GM12878 (cell line): ENCODE measurements around the gene RPS6KA5. TPM values are rescaled to one million over a fixed set of nuclear protein-coding genes. Genes with fewer than 3 reads are reported as not detected.
A peak's percentile ranks its signal among the peaks of the same experiment; 100 is the strongest.

Experiments
- BHLHE40 ChIP-seq, 2 experiments: fragments of 450-650 bp in 1 of 2; IDR thresholded peaks; 2 replicates each; pipeline ENCODE4 v1.6.1; 2011 to 2017; ENCODE audit warnings: low read depth in 2 of 2, borderline replicate concordance in 1 of 2, improper control_type of control experiment in 1 of 2, low read length in 1 of 2, mild to moderate bottlenecking in 1 of 2
- DPF2 ChIP-seq: fragments of 450-650 bp; IDR thresholded peaks from 2 replicates; pipeline ENCODE4 v1.6.1; 2017; ENCODE audit warnings: mild to moderate bottlenecking
- EP300 ChIP-seq, 2 experiments: fragments of 150-350 bp in 1 of 2; IDR thresholded peaks; 2 replicates each; pipeline ENCODE4 v1.6.1; 2011 to 2012; ENCODE audit warnings: low read depth in 2 of 2, low read length in 2 of 2, borderline replicate concordance in 1 of 2, improper control_type of control experiment in 1 of 2, inconsistent platforms in 1 of 2; ENCODE audit not compliant: control insufficient read depth in 1 of 2
- MTA2 ChIP-seq: fragments of 450-650 bp; IDR thresholded peaks from 2 replicates; pipeline ENCODE4 v1.6.1; 2016; ENCODE audit warnings: low read depth, mild to moderate bottlenecking, moderate library complexity
- NFIC ChIP-seq: IDR thresholded peaks from 2 replicates; pipeline ENCODE4 v1.6.1; 2012; ENCODE audit warnings: low read depth, mild to moderate bottlenecking, inconsistent platforms, low read length, moderate library complexity
- RCOR1 ChIP-seq: conservative IDR thresholded peaks from 2 replicates; pipeline ENCODE4 v1.6.1; 2012; ENCODE audit warnings: low read depth, low read length, improper control_type of control experiment
- SPI1 ChIP-seq: IDR thresholded peaks from 2 replicates; pipeline ENCODE4 v1.6.1; 2011; ENCODE audit warnings: low read depth, mild to moderate bottlenecking, low read length, moderate library complexity, borderline replicate concordance; ENCODE audit not compliant: insufficient read depth
- SREBF1 ChIP-seq: IDR thresholded peaks from 2 replicates; pipeline ENCODE4 v1.6.1; 2012; ENCODE audit warnings: mild to moderate bottlenecking, low read length
- TBL1XR1 ChIP-seq: IDR thresholded peaks from 2 replicates; pipeline ENCODE4 v1.6.1; 2012; ENCODE audit warnings: low read depth, low read length, improper control_type of control experiment
- TCF7 ChIP-seq: IDR thresholded peaks from 2 replicates; pipeline ENCODE4 v1.6.1; 2014; ENCODE audit warnings: antibody characterized with exemption, borderline replicate concordance
- ZNF217 ChIP-seq: fragments of 450-650 bp; IDR thresholded peaks from 2 replicates; pipeline ENCODE4 v1.6.1; 2017; ENCODE audit warnings: antibody characterized with exemption, mild to moderate bottlenecking
- polyA plus RNA-seq, 11 experiments: library from polyadenylated mRNA; depleted of rRNA in 4 of 11; unstranded in 6 of 11; stranded (reverse) in 5 of 11; fragments of >200 nt; fragmentation: Nextera tagmentation in 4 of 11; fragmentation: Illumina TruSeq in 1 of 11; extraction: Ambion mirVana in 4 of 11; extraction: Trizol in 1 of 11; gene quantifications; 1 replicate in 1 of 11; 2 replicates in 10 of 11; pipeline versions ENCODE4 v1.2.1 to v1.2.3, GENCODE V29; 2011 to 2016; ENCODE audit warnings: inconsistent platforms in 2 of 11, missing spikeins in 2 of 11, low read depth in 1 of 11
- total RNA-seq, 4 experiments: library from RNA; depleted of rRNA in 3 of 4; stranded (reverse); fragments of >200 nt in 3 of 4; fragmentation: Illumina TruSeq in 1 of 4; extraction: Trizol in 1 of 4; gene quantifications; 2 replicates each; pipeline versions ENCODE4 v1.2.1 to v1.2.3, GENCODE V29; 2013 to 2021
- TF ChIP-seq, protein P1 (sequence below): IDR thresholded peaks from 2 replicates; pipeline ENCODE4 v1.6.1; 2012; ENCODE audit warnings: low read depth, low read length, improper control_type of control experiment
- TF ChIP-seq, protein P2 (sequence below): IDR thresholded peaks from 2 replicates; pipeline ENCODE4 v1.6.1; 2012; ENCODE audit warnings: low read length, inconsistent platforms
- TF ChIP-seq, protein P3 (sequence below): IDR thresholded peaks from 2 replicates; pipeline ENCODE4 v1.6.1; 2011; ENCODE audit warnings: borderline replicate concordance, low read depth, mild to moderate bottlenecking, moderate library complexity, mixed read lengths, low read length; ENCODE audit not compliant: insufficient read depth; ENCODE audit errors: extremely low read length

RPS6KA5 gene
- total and polyA plus RNA-seq, 10 of the 15 experiments (the other 5 are each of a cell fraction or from before 2014, with no cell fraction given), result 1.4 to 7.0 (median 3.7) TPM

DNA sequence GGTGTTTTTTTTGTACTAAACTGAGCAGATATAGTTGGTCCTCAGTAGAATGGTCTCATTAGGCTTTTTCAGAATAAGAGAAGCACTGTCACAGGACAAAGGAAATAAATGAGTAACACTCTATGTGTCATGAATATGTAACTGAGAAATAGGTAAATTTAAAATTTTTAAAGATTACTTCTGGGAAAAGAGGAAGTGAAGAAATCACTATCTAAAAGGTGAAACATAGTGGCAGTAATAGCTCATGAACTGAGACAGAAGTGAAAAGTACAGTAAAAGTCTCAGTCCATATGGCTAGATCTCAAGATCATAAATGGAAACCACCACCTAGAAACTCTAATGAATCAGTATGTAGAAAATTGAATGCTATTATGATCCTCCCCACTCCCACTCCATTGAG lies 154.9 kb downstream of the RPS6KA5 start (continued):
- TF ChIP-seq SPI1 (peak; percentile 95), EP300 (IDR thresholded peaks at IDR 0.05; ENCODE audit: borderline replicate concordance in 1 of 2, control insufficient read depth in 1 of 2, low read depth in 2 of 2, low read length in 2 of 2) (peak; percentile 71 to 83; a peak in 3 of 4 replicates), RCOR1 (peak; percentile 91; the same call in 1 of the 2 replicates), ZNF217 (peak; percentile 88), TBL1XR1 (peak; percentile 45; the same call in 1 of the 2 replicates), MTA2 (peak; percentile 84), BHLHE40 (IDR thresholded peaks at IDR 0.05; ENCODE audit: borderline replicate concordance in 1 of 2, low read depth in 2 of 2, low read length in 1 of 2) (peak; percentile 16 to 55; a peak in 3 of 4 replicates), SREBF1 (peak; percentile 70), TCF7 (0 out of 2 replicates have a peak, but pooled peaks have one; percentile 13), NFIC (peak; percentile 69; the same call in 1 of the 2 replicates), DPF2 (0 out of 2 replicates have a peak, but pooled peaks have one; percentile 46)
- TF ChIP-seq, protein P1, sequence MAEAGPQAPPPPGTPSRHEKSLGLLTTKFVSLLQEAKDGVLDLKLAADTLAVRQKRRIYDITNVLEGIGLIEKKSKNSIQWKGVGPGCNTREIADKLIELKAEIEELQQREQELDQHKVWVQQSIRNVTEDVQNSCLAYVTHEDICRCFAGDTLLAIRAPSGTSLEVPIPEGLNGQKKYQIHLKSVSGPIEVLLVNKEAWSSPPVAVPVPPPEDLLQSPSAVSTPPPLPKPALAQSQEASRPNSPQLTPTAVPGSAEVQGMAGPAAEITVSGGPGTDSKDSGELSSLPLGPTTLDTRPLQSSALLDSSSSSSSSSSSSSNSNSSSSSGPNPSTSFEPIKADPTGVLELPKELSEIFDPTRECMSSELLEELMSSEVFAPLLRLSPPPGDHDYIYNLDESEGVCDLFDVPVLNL, result no peak
- TF ChIP-seq, protein P2, sequence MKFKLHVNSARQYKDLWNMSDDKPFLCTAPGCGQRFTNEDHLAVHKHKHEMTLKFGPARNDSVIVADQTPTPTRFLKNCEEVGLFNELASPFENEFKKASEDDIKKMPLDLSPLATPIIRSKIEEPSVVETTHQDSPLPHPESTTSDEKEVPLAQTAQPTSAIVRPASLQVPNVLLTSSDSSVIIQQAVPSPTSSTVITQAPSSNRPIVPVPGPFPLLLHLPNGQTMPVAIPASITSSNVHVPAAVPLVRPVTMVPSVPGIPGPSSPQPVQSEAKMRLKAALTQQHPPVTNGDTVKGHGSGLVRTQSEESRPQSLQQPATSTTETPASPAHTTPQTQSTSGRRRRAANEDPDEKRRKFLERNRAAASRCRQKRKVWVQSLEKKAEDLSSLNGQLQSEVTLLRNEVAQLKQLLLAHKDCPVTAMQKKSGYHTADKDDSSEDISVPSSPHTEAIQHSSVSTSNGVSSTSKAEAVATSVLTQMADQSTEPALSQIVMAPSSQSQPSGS, result peak; percentile 75
- TF ChIP-seq, protein P3, sequence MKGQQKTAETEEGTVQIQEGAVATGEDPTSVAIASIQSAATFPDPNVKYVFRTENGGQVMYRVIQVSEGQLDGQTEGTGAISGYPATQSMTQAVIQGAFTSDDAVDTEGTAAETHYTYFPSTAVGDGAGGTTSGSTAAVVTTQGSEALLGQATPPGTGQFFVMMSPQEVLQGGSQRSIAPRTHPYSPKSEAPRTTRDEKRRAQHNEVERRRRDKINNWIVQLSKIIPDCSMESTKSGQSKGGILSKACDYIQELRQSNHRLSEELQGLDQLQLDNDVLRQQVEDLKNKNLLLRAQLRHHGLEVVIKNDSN, result no peak
